Left ventricle myocardium inferior (tissue), 1 donor: ENCODE results near the gene ATP4A. TPM values are rescaled to one million over a fixed set of nuclear protein-coding genes. Genes with fewer than 3 reads are reported as not detected.

Experiments used
- DNase-seq: peaks from one replicate; pipeline ENCODE4 v3.0.0-alpha.2; 2020
- H3K27ac ChIP-seq: fragments of 200-600 bp; replicated peaks from 2 replicates; pipeline ENCODE4 v1.8.0; 2021
- H3K27me3 ChIP-seq: fragments of 200-600 bp; 2 replicates; pipeline ENCODE4 v1.8.0; 2021; ENCODE audit warnings: low read depth
- H3K36me3 ChIP-seq: fragments of 200-600 bp; 2 replicates; pipeline ENCODE4 v1.8.0; 2021
- H3K4me1 ChIP-seq: fragments of 200-600 bp; 2 replicates; pipeline ENCODE4 v1.8.0; 2021
- H3K4me3 ChIP-seq: fragments of 200-600 bp; 2 replicates; pipeline ENCODE4 v1.8.0; 2021; ENCODE audit warnings: mild to moderate bottlenecking, moderate library complexity
- H3K9me3 ChIP-seq: fragments of 200-600 bp; replicated peaks from 2 replicates; pipeline ENCODE4 v1.8.0; 2021
- CTCF ChIP-seq: fragments of 200-600 bp; IDR thresholded peaks from 2 replicates; pipeline ENCODE4 v1.8.0; 2021; ENCODE audit warnings: antibody characterized with exemption, mild to moderate bottlenecking, borderline replicate concordance
- intact Hi-C: fragments of 100-400 bp; cut with micrococcal nuclease; formaldehyde crosslinking; loops from one replicate; pipeline ENCODE4 v1.11.0; 2022
- total RNA-seq: library from RNA; stranded (reverse); fragmentation: NEBNext Ultra II Directional; extraction: Animal tissue kit (Norgen Biotek cat#: 25700); gene quantifications from one replicate; pipeline ENCODE4 v1.2.1, GENCODE V29; 2021
- donor health status: DM: no; HTN: yes; CAD: no; lungs with severe emphysema.

Gene ATP4A
- total RNA-seq, 1 donor from 2014 or later = not detected

GRCh38 chr19:35578707-35579106 lies 15.2 kb upstream of the ATP4A start:
- Histone ChIP-seq H3K27me3 (peaks cover 48% of the 10 kb centered on the region), H3K36me3 (no peaks in the 10 kb centered on the region), H3K27ac (no peak overlapping the region), H3K4me1 (no peaks in the 10 kb centered on the region), H3K9me3 (peaks cover 25% of the 10 kb centered on the region), H3K4me3 (no peak overlapping the region)
- intact Hi-C loops = no loop called here
- no peak for DNase-seq
- TF ChIP-seq CTCF = no peak

GRCh38 chr19:35577918-35578317 lies 14.5 kb upstream of the ATP4A start:
- H3K36me3 ChIP-seq = no peaks in the 10 kb centered on the region
- peaks cover 25% of the 10 kb centered on the region for H3K9me3 ChIP-seq
- peaks cover 42% of the 10 kb centered on the region for H3K27me3 ChIP-seq
- no peak overlapping the region for H3K27ac ChIP-seq
- no peak overlapping the region for H3K4me3 ChIP-seq
- no peak for TF ChIP-seq CTCF
- no peaks in the 10 kb centered on the region for H3K4me1 ChIP-seq
- intact Hi-C loops = no loop called here
- no peak for DNase-seq

GRCh38 chr19:35571406-35571965 lies 8.0 kb upstream of the ATP4A start:
- intact Hi-C loops = no loop called here
- H3K27me3 ChIP-seq = peaks cover 34% of the 10 kb centered on the region
- no peak overlapping the region for H3K27ac ChIP-seq
- DNase-seq = no peak
- no peak overlapping the region for H3K4me3 ChIP-seq
- no peaks in the 10 kb centered on the region for H3K36me3 ChIP-seq
- no peak for TF ChIP-seq CTCF
- no peaks in the 10 kb centered on the region for H3K4me1 ChIP-seq
- peaks cover 20% of the 10 kb centered on the region for H3K9me3 ChIP-seq

DNA sequence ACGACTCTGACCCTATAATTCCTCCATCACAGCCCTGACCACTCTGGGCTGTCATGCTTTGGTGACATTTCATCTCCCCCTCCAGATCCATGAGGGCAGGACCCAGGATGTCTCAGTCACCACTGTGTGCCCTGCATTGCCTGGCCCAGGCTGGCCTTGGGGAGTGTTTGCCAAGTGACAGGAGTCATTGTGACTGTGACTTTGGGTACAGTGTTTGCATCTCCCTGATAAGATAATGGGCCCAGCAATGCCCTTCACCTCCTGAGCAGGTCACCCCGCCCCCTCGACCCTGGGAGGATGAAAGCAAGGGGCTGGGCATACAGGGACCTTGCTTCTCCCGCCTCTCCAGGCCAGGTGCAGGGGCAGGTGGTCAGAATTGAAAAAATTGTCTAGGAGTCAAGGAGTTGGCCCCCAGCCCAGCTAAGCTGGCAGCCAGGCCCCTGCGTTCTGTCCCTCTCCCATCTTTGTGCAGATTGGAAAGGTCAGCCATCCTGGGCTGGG lies 5.9 kb upstream of the ATP4A start:
- no peak for DNase-seq
- Histone ChIP-seq H3K4me3 (no peak overlapping the region), H3K36me3 (no peaks in the 10 kb centered on the region), H3K9me3 (no peaks in the 10 kb centered on the region), H3K4me1 (no peaks in the 10 kb centered on the region), H3K27me3 (peaks cover 39% of the 10 kb centered on the region), H3K27ac (no peak overlapping the region)
- intact Hi-C loops = no loop called here
- no peak for TF ChIP-seq CTCF

GRCh38 chr19:35566738-35567137 lies 3.3 kb upstream of the ATP4A start:
- Histone ChIP-seq H3K27ac (no peak overlapping the region), H3K27me3 (peaks cover 63% of the 10 kb centered on the region), H3K9me3 (no peaks in the 10 kb centered on the region), H3K4me1 (no peaks in the 10 kb centered on the region), H3K4me3 (no peak overlapping the region), H3K36me3 (no peaks in the 10 kb centered on the region)
- DNase-seq = no peak
- TF ChIP-seq CTCF = no peak
- intact Hi-C loops = no loop called here
